K562 treated with DMSO at 1 percent for 24 hours (cell line): Measurements from ENCODE around the gene ZNF320. TPM values are rescaled to one million over a fixed set of nuclear protein-coding genes. Genes with fewer than 3 reads are reported as not detected.

ENCODE experiments used
- total RNA-seq: library from RNA; unstranded; fragments of 300-600 nt; gene quantifications from 2 replicates; pipeline ENCODE4 v1.2.3, GENCODE V29; 2022; ENCODE audit warnings: low read depth; ENCODE audit not compliant: insufficient read depth

Gene ZNF320
- 3.8 and 4.9 TPM in 2 replicates for total RNA-seq

DNA sequence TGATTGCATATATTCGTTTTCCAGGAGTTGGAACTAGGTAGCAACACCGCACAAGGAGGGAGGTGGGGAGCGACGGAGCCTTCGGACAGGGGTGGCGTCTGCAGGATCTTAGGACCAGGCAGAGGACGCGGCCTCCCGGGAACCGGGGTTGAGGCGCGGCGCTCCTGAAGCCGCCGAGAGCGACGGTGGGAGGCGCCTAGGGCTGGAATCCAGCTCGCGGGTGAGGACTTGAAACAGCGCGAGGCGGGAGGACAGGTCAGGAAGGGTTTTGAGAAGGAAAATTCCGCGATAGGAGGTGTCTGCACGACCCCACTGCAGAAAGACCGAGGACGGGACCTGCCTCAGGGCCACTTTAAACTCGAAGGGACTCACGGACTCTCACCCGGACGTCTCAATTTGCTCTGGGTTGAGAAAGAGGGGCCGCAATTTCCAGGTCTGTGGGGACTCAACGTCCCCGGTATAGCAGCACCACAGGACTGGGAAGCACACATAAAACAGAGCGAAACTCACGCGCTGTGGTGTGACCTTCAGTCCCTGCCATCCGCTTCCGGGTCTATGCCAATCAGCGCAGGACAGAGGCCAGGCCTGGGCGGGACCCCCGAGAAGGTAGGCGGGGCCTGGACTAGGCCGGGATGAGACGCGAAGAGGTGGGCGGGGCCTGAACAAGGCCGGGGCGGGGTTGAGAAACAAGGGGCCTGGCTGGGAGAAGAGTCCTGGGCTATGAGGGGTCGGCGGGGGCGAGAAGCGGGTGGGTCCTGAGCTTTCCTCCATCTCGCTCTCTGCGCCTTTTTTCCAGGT is at the start of gene ZNF320:
ZNF320 (minus strand) TSS at position 498 of the 798 bp plus-strand sequence. CDS start 7,380 bp downstream, outside the sequence.

DNA sequence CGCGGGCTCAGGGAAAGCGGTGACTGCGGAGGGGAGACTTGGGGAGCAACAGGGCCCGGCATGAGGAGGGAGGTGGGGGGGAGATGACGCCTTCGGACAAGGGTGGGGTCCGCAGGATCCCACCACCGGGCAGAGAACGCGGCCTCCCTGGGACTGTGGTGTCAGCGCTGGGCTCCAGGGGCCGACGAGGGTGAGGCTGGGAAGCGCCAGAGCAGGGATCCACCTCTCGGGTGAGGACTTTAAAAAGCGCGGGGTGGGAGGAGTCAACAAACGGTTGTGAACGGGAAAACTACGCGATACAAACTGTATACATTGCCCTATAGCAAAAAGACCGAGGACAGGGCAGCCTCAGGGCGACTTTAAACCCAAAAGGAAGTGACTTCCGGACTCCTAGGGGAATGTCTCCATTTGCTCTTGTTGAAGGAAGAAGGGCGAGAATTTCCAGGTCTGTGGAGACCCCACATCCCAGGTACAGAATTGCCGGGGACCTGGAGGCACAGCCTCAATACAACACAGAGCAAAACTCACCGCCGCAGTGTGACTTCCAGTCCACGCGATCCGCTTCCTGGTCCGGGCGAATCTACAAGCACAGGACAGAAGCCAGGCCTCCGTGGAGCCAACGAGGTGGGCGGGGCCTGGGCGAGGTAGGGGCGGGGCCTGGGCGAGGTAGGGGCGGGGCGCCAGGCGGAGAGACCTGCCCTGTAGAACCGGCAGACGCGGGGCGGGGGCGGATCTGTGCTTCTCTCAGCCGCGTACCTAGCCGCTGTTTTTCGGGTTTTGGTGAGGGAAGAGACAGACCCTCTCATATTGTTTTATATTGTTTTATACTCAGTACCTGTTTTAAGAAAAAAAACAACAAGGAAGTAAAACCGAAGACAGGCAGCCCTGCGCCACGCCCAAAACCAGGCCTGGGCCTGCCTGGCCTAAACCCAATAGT is 25.7 kb upstream of the ZNF320 start, which contains the start of gene ZNF888:
ZNF888 (minus strand) TSS at position 588 of the 937 bp plus-strand sequence. CDS start 5,555 bp downstream, outside the sequence.

DNA sequence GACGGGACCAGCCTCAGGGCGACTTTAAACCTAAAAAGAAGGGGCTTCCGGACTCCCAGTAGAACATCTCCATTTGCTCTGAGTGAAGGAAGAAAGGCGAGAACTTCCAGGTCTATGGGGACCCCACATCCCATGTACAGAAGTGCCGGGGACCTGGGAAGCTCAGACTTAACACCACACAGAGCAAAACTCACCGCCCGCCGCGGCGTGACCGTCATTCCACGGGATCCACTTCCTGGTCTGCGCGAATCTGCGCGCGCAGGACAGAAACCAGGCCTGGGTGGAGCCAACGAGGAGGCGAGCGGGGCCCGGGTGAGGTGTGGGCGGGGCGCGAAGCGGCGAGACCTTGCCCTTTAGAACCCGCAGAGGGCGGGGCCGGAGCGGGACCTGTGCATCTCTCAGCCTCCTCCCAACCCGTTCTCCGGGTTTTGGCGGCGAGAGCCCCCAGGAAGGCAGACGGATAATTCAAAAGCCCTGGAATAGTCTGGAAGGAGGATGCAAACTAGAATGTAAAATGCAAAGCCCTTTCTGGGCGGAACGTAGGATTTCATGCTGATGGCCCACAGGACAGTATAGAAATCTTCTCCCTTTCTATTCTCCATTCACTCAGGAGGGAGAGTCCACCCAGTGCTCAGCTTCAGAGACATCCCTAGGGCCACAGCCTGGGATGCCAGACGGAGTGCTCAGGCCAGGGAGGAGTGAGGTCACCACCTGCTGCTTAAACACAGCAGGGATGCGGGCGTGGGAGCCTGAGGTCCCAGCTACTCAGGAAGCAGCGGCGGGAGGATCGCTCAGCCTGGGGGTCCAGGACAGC is 39.9 kb downstream of the ZNF320 start, which contains the start of gene ZNF468:
ZNF468 (minus strand) TSS at position 242 of the 814 bp plus-strand sequence. CDS start 3,347 bp downstream, outside the sequence.

Other genes starting within 250 kb of the ZNF320 start
- gene ZNF611, start 162.6 kb downstream of the ZNF320 start, total RNA-seq, result 4.6 and 16.6 TPM in 2 replicates
- 5.3 and 6.8 TPM in 2 replicates for gene ZNF600, start 110.8 kb downstream of the ZNF320 start, total RNA-seq
- 6.5 and 8.4 TPM in 2 replicates for gene ZNF28, start 76.0 kb downstream of the ZNF320 start, total RNA-seq
- gene ZNF468, start 40.0 kb downstream of the ZNF320 start, total RNA-seq, result 12.5 and 12.7 TPM in 2 replicates
- 3.5 and 5.4 TPM in 2 replicates for gene ZNF888, start 25.8 kb upstream of the ZNF320 start, total RNA-seq
- 8.3 and 10.2 TPM in 2 replicates for gene ZNF816, start 65.2 kb upstream of the ZNF320 start, total RNA-seq
- not detected in 2 replicates for gene ERVV-1, start 116.3 kb upstream of the ZNF320 start, total RNA-seq
- 0.43 and 0.64 TPM in 2 replicates for gene ERVV-2, start 147.1 kb upstream of the ZNF320 start, total RNA-seq
- gene ZNF160, start 205.8 kb upstream of the ZNF320 start, total RNA-seq, result 10.6 and 12.2 TPM in 2 replicates
- not detected in 2 replicates for gene ZNF415, start 235.3 kb upstream of the ZNF320 start, total RNA-seq